Activated CD4-positive, CD25-positive, alpha-beta regulatory T cell treated with anti-CD3 and anti-CD28 coated beads, Interleukin-2, amount 50 U/mL, for 16 hours (primary cell): ENCODE measurements around the gene ZNF844.
"Not testable (repeated sequence)": the region's sequence is repeated elsewhere in the genome, so short reads cannot be mapped to it uniquely, and the experiment has no call there.

Experiments
- DNase-seq: peaks from one replicate; pipeline ENCODE4 v3.0.0-alpha.2; 2020; ENCODE audit warnings: low read depth, low spot score

Gene ZNF844

GRCh38 chr19:12064590-12065538 is at the start of gene ZNF844:
ZNF844 (plus strand) TSS chr19:12064731; CDS start chr19:12064874, 143 bp downstream.
- DNase-seq, result peak; percentile 23

GRCh38 chr19:12015015-12015752 is 49.3 kb upstream of the ZNF844 start:
- DNase-seq, result no peak

- no peak for DNase-seq
Measured at GRCh38 chr19:12015753-12016116, 48.8 kb upstream of the ZNF844 start.

- no peak for DNase-seq
Measured at GRCh38 chr19:12034198-12034597, 30.3 kb upstream of the ZNF844 start.

GRCh38 chr19:12034620-12035019 is 29.9 kb upstream of the ZNF844 start:
- no peak for DNase-seq

GRCh38 chr19:12035220-12036172 is 29.0 kb upstream of the ZNF844 start, which contains the start of gene ZNF433:
ZNF433 (minus strand) TSS chr19:12035679; CDS start chr19:12035539, 140 bp downstream.
- peak; percentile 27 for DNase-seq

- no peak for DNase-seq
Measured at GRCh38 chr19:12042893-12043292, 21.6 kb upstream of the ZNF844 start.

- no peak for DNase-seq
Measured at GRCh38 chr19:12043752-12044422, 20.6 kb upstream of the ZNF844 start.

- DNase-seq, result no peak
Measured at GRCh38 chr19:12047868-12048267, 16.7 kb upstream of the ZNF844 start.

GRCh38 chr19:12052091-12052496 is 12.4 kb upstream of the ZNF844 start:
- no peak for DNase-seq

GRCh38 chr19:12052497-12053169 is 11.9 kb upstream of the ZNF844 start, which contains the start of gene ZNF878:
ZNF878 (minus strand) TSS chr19:12052961; CDS start chr19:12052801, 160 bp downstream.
- no peak for DNase-seq

- no peak for DNase-seq
Measured at GRCh38 chr19:12055784-12056183, 8.7 kb upstream of the ZNF844 start.

- DNase-seq, result no peak
Measured at GRCh38 chr19:12075538-12076139, 11.1 kb downstream of the ZNF844 start.

GRCh38 chr19:12076331-12076730 is 11.8 kb downstream of the ZNF844 start:
- DNase-seq, result not testable (repeated sequence)

- DNase-seq, result no peak
Measured at GRCh38 chr19:12077375-12077774, 12.8 kb downstream of the ZNF844 start.

- DNase-seq, result not testable (repeated sequence)
Measured at GRCh38 chr19:12083336-12083735, 18.8 kb downstream of the ZNF844 start.

GRCh38 chr19:12085074-12085818 is 20.7 kb downstream of the ZNF844 start:
- DNase-seq, result no peak

GRCh38 chr19:12090807-12091206 is 26.3 kb downstream of the ZNF844 start:
- DNase-seq, result peak; percentile 13
